HG03103 (cell line): ENCODE data around the gene SCN9A.

Experiments used
- ATAC-seq: cut with Tn5 transposase; IDR thresholded peaks from one replicate; pipeline ENCODE4 v1.9.1; 2021; ENCODE audit warnings: low read depth; ENCODE audit not compliant: unreplicated experiment

Gene SCN9A

GRCh38 chr2:166184789-166185188, 191.0 kb downstream of the SCN9A start:
- no peak for ATAC-seq

GRCh38 chr2:166181813-166182154, 194.0 kb downstream of the SCN9A start:
- no peak for ATAC-seq

GRCh38 chr2:166180951-166181812, 194.6 kb downstream of the SCN9A start:
- peak; percentile 97 for ATAC-seq

- no peak for ATAC-seq
Observed at GRCh38 chr2:166179201-166179600, 196.5 kb downstream of the SCN9A start.

- ATAC-seq, result no peak
Observed at GRCh38 chr2:166173263-166173662, 202.5 kb downstream of the SCN9A start.

GRCh38 chr2:166171216-166171615, 204.5 kb downstream of the SCN9A start:
- no peak for ATAC-seq

GRCh38 chr2:166170356-166170755, 205.4 kb downstream of the SCN9A start:
- peak; percentile 83 for ATAC-seq

GRCh38 chr2:166167449-166167848, 208.3 kb downstream of the SCN9A start:
- ATAC-seq, result no peak

GRCh38 chr2:166163775-166164174, 212.0 kb downstream of the SCN9A start:
- no peak for ATAC-seq

- ATAC-seq, result no peak
Observed at GRCh38 chr2:166158546-166158945, 217.2 kb downstream of the SCN9A start.

GRCh38 chr2:166157578-166157977, 218.2 kb downstream of the SCN9A start:
- no peak for ATAC-seq

GRCh38 chr2:166156985-166157490, 218.7 kb downstream of the SCN9A start:
- ATAC-seq, result no peak

GRCh38 chr2:166155589-166155988, 220.2 kb downstream of the SCN9A start:
- ATAC-seq, result no peak

- ATAC-seq, result no peak
Observed at GRCh38 chr2:166154685-166155338, 220.9 kb downstream of the SCN9A start.

GRCh38 chr2:166152064-166152463, 223.7 kb downstream of the SCN9A start:
- ATAC-seq, result no peak

- no peak for ATAC-seq
Observed at GRCh38 chr2:166148500-166149400, 227.0 kb downstream of the SCN9A start.

GRCh38 chr2:166147883-166148282, 227.9 kb downstream of the SCN9A start:
- no peak for ATAC-seq
